ENCODE measurements around the gene CLEC10A. TPM values are rescaled to one million over a fixed set of nuclear protein-coding genes. Genes with fewer than 3 reads are reported as not detected.

Gene CLEC10A
- polyA plus RNA-seq, 1 donor (not counting 4 experiments of a cell fraction or from before 2014, with no cell fraction given): not detected

DNA sequence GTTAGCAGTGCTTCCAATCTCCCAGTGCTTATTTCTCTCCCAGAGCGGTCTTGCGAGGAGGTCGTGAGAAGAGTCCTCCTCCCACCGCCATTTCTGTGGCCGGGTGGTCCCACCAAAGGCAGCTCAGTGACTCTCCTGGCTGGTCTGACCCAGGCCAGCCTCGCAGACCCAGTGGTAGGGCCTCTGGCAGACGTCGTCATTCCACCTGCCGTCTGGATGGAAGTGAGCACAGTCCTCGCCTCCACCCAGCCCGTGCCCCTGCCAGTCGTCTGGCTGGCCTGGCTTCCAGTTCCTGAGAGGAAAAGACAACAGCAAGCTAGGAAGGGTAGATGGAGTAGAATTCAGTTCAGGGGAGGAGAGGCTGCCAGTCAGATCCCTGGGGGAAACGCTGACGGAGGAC lies 5.1 kb downstream of the CLEC10A start:
- no peak for TF ChIP-seq EZH2 (IDR thresholded peaks at IDR 0.05; ENCODE audit: low read length)
- TF ChIP-seq, protein P1, sequence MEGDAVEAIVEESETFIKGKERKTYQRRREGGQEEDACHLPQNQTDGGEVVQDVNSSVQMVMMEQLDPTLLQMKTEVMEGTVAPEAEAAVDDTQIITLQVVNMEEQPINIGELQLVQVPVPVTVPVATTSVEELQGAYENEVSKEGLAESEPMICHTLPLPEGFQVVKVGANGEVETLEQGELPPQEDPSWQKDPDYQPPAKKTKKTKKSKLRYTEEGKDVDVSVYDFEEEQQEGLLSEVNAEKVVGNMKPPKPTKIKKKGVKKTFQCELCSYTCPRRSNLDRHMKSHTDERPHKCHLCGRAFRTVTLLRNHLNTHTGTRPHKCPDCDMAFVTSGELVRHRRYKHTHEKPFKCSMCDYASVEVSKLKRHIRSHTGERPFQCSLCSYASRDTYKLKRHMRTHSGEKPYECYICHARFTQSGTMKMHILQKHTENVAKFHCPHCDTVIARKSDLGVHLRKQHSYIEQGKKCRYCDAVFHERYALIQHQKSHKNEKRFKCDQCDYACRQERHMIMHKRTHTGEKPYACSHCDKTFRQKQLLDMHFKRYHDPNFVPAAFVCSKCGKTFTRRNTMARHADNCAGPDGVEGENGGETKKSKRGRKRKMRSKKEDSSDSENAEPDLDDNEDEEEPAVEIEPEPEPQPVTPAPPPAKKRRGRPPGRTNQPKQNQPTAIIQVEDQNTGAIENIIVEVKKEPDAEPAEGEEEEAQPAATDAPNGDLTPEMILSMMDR (optimal IDR thresholded peaks at IDR 0.05 in 1 of 3, IDR thresholded peaks at IDR 0.05 in 1 of 3, conservative IDR thresholded peaks at IDR 0.05 in 1 of 3; ENCODE audit: extremely low read depth in 1 of 3, insufficient read depth in 2 of 3, low read length in 3 of 3): no peak
- H3K36me3 ChIP-seq (ENCODE audit: control insufficient read depth in 2 of 2, extremely low read depth in 1 of 2, insufficient read depth in 2 of 2, low read length in 2 of 2): no peaks in the 10 kb centered on the region
- dilution Hi-C loops (cut with MboI; ENCODE audit: extremely low pct_ligation_motif_present, low sequenced_read_pairs): no loop called here

DNA sequence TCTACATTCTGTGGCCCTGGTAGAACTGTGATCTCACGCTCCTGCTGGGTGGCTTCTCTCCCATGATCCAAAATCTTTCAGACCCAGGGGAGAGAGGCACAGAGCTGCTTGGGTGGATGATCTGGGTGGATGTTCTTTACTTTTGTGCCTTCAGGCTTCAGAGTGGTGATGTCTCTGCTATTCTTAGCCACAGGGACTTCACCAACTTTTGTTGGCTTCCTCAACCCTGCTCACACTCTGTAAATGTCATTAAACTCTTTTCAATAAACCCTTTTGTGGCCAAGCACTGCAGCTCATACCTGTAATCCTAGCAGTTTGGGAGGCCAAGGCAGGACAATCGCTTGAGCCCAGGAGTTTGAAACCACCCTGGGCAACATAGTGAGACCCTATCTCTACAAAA lies 7.6 kb downstream of the CLEC10A start:
- no peaks in the 10 kb centered on the region for H3K9me1 ChIP-seq (ENCODE audit: control insufficient read depth, extremely low read depth, insufficient read depth, low read length)
- H3K27me3 ChIP-seq (ENCODE audit: control insufficient read depth, extremely low read depth, insufficient read depth, low read length): peaks cover 9% of the 10 kb centered on the region
- no peak for TF ChIP-seq EZH2 (IDR thresholded peaks at IDR 0.05; ENCODE audit: low read length)
- TF ChIP-seq, protein P1 (optimal IDR thresholded peaks at IDR 0.05 in 1 of 3, IDR thresholded peaks at IDR 0.05 in 1 of 3, conservative IDR thresholded peaks at IDR 0.05 in 1 of 3; ENCODE audit: extremely low read depth in 1 of 3, insufficient read depth in 2 of 3, low read length in 3 of 3): no peak
- FAIRE-seq (no peak), DNase-seq (ENCODE audit: low read depth, low spot score) (no peak)
- H2AFZ ChIP-seq (ENCODE audit: control insufficient read depth, low read length): no peak overlapping the region
- no peak overlapping the region for H3K9ac ChIP-seq (ENCODE audit: control insufficient read depth, extremely low read depth, insufficient read depth, low read length)
- H3K4me2 ChIP-seq (ENCODE audit: control insufficient read depth, extremely low read depth, insufficient read depth, low read depth, low read length): no peak overlapping the region
- H4K20me1 ChIP-seq (ENCODE audit: control insufficient read depth, extremely low read depth, insufficient read depth, low read length): no peaks in the 10 kb centered on the region
- H3K4me3 ChIP-seq (ENCODE audit: control insufficient read depth in 2 of 3, extremely low read depth in 1 of 3, insufficient read depth in 2 of 3, low read depth in 1 of 3, low read length in 3 of 3): no peak overlapping the region
- no peaks in the 10 kb centered on the region for H3K4me1 ChIP-seq (ENCODE audit: control insufficient read depth, extremely low read depth, insufficient read depth, low read length)
- no peaks in the 10 kb centered on the region for H3K36me3 ChIP-seq (ENCODE audit: control insufficient read depth in 2 of 2, extremely low read depth in 1 of 2, insufficient read depth in 2 of 2, low read length in 2 of 2)
- dilution Hi-C loops (cut with MboI; ENCODE audit: extremely low pct_ligation_motif_present, low sequenced_read_pairs): no loop called here
- no peak overlapping the region for H3K27ac ChIP-seq (ENCODE audit: control insufficient read depth, insufficient read depth, low read length)
- peaks cover 2% of the 10 kb centered on the region for H3K9me3 ChIP-seq (ENCODE audit: control insufficient read depth, low read depth, low read length)
- H3K79me2 ChIP-seq (ENCODE audit: control insufficient read depth, insufficient read depth, low read length): no peaks in the 10 kb centered on the region

More for the DNA sequence above, 5.1 kb downstream of the CLEC10A start:
- H3K9me1 ChIP-seq (ENCODE audit: control insufficient read depth, extremely low read depth, insufficient read depth, low read length): no peaks in the 10 kb centered on the region
- H2AFZ ChIP-seq (ENCODE audit: control insufficient read depth, low read length): no peak overlapping the region
- no peak for FAIRE-seq
- H3K4me1 ChIP-seq (ENCODE audit: control insufficient read depth, extremely low read depth, insufficient read depth, low read length): no peaks in the 10 kb centered on the region
- H3K4me2 ChIP-seq (ENCODE audit: control insufficient read depth, extremely low read depth, insufficient read depth, low read depth, low read length): no peak overlapping the region
- H3K27ac ChIP-seq (ENCODE audit: control insufficient read depth, insufficient read depth, low read length): no peak overlapping the region
- H3K79me2 ChIP-seq (ENCODE audit: control insufficient read depth, insufficient read depth, low read length): no peaks in the 10 kb centered on the region
- H3K4me3 ChIP-seq (ENCODE audit: control insufficient read depth in 2 of 3, extremely low read depth in 1 of 3, insufficient read depth in 2 of 3, low read depth in 1 of 3, low read length in 3 of 3): no peak overlapping the region
- H3K9ac ChIP-seq (ENCODE audit: control insufficient read depth, extremely low read depth, insufficient read depth, low read length): no peak overlapping the region
- no peaks in the 10 kb centered on the region for H3K9me3 ChIP-seq (ENCODE audit: control insufficient read depth, low read depth, low read length)
- no peaks in the 10 kb centered on the region for H4K20me1 ChIP-seq (ENCODE audit: control insufficient read depth, extremely low read depth, insufficient read depth, low read length)
- H3K27me3 ChIP-seq (ENCODE audit: control insufficient read depth, extremely low read depth, insufficient read depth, low read length): peaks cover 12% of the 10 kb centered on the region
- no peak for DNase-seq (ENCODE audit: low read depth, low spot score)
